ENCODE results near the gene TARBP1.

TARBP1 gene

GRCh38 chr1:234525099-234525799, 46.3 kb upstream of the TARBP1 start:
- no peak overlapping the region for H3K9ac ChIP-seq
- H3K79me2 ChIP-seq: no peaks in the 10 kb centered on the region
- H3K4me1 ChIP-seq: peaks cover 7% of the 10 kb centered on the region
- H3K9me3 ChIP-seq (ENCODE audit: control insufficient read depth, low read length): no peaks in the 10 kb centered on the region
- no peak overlapping the region for H3K27ac ChIP-seq
- no peaks in the 10 kb centered on the region for H3K27me3 ChIP-seq (ENCODE audit: control insufficient read depth, insufficient read depth, low read length)
- no peak overlapping the region for H3K4me3 ChIP-seq (ENCODE audit: low read depth, low read length)
- no peak overlapping the region for H2AFZ ChIP-seq
- H3K4me2 ChIP-seq (ENCODE audit: low read length): no peak overlapping the region
- no peaks in the 10 kb centered on the region for H3K36me3 ChIP-seq (ENCODE audit: control insufficient read depth, insufficient read depth, low read length)
- TF ChIP-seq, protein P1, sequence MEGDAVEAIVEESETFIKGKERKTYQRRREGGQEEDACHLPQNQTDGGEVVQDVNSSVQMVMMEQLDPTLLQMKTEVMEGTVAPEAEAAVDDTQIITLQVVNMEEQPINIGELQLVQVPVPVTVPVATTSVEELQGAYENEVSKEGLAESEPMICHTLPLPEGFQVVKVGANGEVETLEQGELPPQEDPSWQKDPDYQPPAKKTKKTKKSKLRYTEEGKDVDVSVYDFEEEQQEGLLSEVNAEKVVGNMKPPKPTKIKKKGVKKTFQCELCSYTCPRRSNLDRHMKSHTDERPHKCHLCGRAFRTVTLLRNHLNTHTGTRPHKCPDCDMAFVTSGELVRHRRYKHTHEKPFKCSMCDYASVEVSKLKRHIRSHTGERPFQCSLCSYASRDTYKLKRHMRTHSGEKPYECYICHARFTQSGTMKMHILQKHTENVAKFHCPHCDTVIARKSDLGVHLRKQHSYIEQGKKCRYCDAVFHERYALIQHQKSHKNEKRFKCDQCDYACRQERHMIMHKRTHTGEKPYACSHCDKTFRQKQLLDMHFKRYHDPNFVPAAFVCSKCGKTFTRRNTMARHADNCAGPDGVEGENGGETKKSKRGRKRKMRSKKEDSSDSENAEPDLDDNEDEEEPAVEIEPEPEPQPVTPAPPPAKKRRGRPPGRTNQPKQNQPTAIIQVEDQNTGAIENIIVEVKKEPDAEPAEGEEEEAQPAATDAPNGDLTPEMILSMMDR (IDR thresholded peaks at IDR 0.05): no peak

- H3K36me3 ChIP-seq (ENCODE audit: control insufficient read depth, insufficient read depth, low read length): no peaks in the 10 kb centered on the region
- no peak overlapping the region for H3K4me2 ChIP-seq (ENCODE audit: low read length)
- no peaks in the 10 kb centered on the region for H3K9me3 ChIP-seq (ENCODE audit: control insufficient read depth, low read length)
- no peaks in the 10 kb centered on the region for H3K79me2 ChIP-seq
- H3K27ac ChIP-seq: no peak overlapping the region
- H3K9ac ChIP-seq: no peak overlapping the region
- peaks cover 7% of the 10 kb centered on the region for H3K4me1 ChIP-seq
- no peak overlapping the region for H2AFZ ChIP-seq
- H3K27me3 ChIP-seq (ENCODE audit: control insufficient read depth, insufficient read depth, low read length): no peaks in the 10 kb centered on the region
- H3K4me3 ChIP-seq (ENCODE audit: low read depth, low read length): no peak overlapping the region
- TF ChIP-seq, protein P1 (IDR thresholded peaks at IDR 0.05): no peak
Observed at GRCh38 chr1:234521836-234522235, 42.9 kb upstream of the TARBP1 start.

GRCh38 chr1:234520908-234521817, 42.2 kb upstream of the TARBP1 start:
- Histone ChIP-seq H3K27me3 (ENCODE audit: control insufficient read depth, insufficient read depth, low read length) (no peaks in the 10 kb centered on the region), H2AFZ (no peak overlapping the region), H3K4me3 (ENCODE audit: low read depth, low read length) (no peak overlapping the region), H3K27ac (no peak overlapping the region), H3K79me2 (no peaks in the 10 kb centered on the region), H3K4me2 (ENCODE audit: low read length) (no peak overlapping the region), H3K36me3 (ENCODE audit: control insufficient read depth, insufficient read depth, low read length) (no peaks in the 10 kb centered on the region), H3K9me3 (ENCODE audit: control insufficient read depth, low read length) (no peaks in the 10 kb centered on the region), H3K9ac (no peak overlapping the region), H3K4me1 (peaks cover 7% of the 10 kb centered on the region)
- TF ChIP-seq, protein P1 (IDR thresholded peaks at IDR 0.05): no peak

- H3K79me2 ChIP-seq: no peaks in the 10 kb centered on the region
- no peaks in the 10 kb centered on the region for H3K9me3 ChIP-seq (ENCODE audit: control insufficient read depth, low read length)
- no peak overlapping the region for H3K4me3 ChIP-seq (ENCODE audit: low read depth, low read length)
- H3K9ac ChIP-seq: no peak overlapping the region
- H3K4me2 ChIP-seq (ENCODE audit: low read length): no peak overlapping the region
- no peak overlapping the region for H2AFZ ChIP-seq
- H3K4me1 ChIP-seq: peaks cover 7% of the 10 kb centered on the region
- H3K36me3 ChIP-seq (ENCODE audit: control insufficient read depth, insufficient read depth, low read length): no peaks in the 10 kb centered on the region
- TF ChIP-seq, protein P1 (IDR thresholded peaks at IDR 0.05): no peak
- no peak overlapping the region for H3K27ac ChIP-seq
- no peaks in the 10 kb centered on the region for H3K27me3 ChIP-seq (ENCODE audit: control insufficient read depth, insufficient read depth, low read length)
Observed at GRCh38 chr1:234519506-234519905, 40.5 kb upstream of the TARBP1 start.

Measured in parathyroid adenoma (tissue), 2 donors.